PC-9 (cell line): Measurements from ENCODE around the gene HIVEP2. TPM values are rescaled to one million over a fixed set of nuclear protein-coding genes. Genes with fewer than 3 reads are reported as not detected.

Experiments
- BruUV-seq: library from RNA; stranded (reverse); fragments of 400-500 nt; replicated peaks from 2 replicates; lab custom pipeline; 2021; lab: Mats Ljungman, UMichigan
- CTCF ChIA-PET: fragments of 300-600 bp; sonication (Branson Sonifier 250); formaldehyde crosslinking; loops from one replicate; lab custom pipeline; 2022; ENCODE audit warnings: antibody characterized with exemption; lab: Charles Lee
- POLR2A ChIA-PET: fragments of 300-600 bp; sonication (Branson Sonifier 250); formaldehyde crosslinking; loops from one replicate; lab custom pipeline; 2022; ENCODE audit warnings: antibody characterized with exemption; ENCODE audit not compliant: unreplicated experiment; lab: Charles Lee
- DNase-seq, 2 experiments: peaks; one replicate each; pipeline versions ENCODE4 v3.0.0 to v3.0.0-alpha.2; 2015 to 2022; ENCODE audit warnings: mixed read lengths in 1 of 2
- H2AFZ ChIP-seq: fragments of 200-600 bp; sonication (generic); 2 replicates; pipeline ENCODE4 v1.8.1; 2017; ENCODE audit warnings: antibody characterized with exemption
- H3F3A ChIP-seq: fragments of 200-600 bp; sonication (generic); 2 replicates; pipeline ENCODE4 v1.8.1; 2017; ENCODE audit warnings: antibody characterized with exemption, mild to moderate bottlenecking, low read depth; ENCODE audit not compliant: insufficient read depth
- H3K27ac ChIP-seq: fragments of 200-600 bp; sonication (generic); 2 replicates; pipeline ENCODE4 v1.6.1; 2016; ENCODE audit warnings: mixed run types
- H3K27me3 ChIP-seq: fragments of 200-600 bp; sonication (generic); 2 replicates; pipeline ENCODE4 v1.6.1; 2016; ENCODE audit warnings: low read depth, mixed run types; ENCODE audit not compliant: insufficient read depth
- H3K36me3 ChIP-seq: fragments of 200-600 bp; sonication (generic); 2 replicates; pipeline ENCODE4 v1.6.1; 2016; ENCODE audit warnings: low read depth, mixed run types
- H3K4me1 ChIP-seq: fragments of 200-600 bp; sonication (generic); replicated peaks from 2 replicates; pipeline ENCODE4 v1.6.1; 2016; ENCODE audit warnings: mixed run types; ENCODE audit not compliant: insufficient read depth
- H3K4me2 ChIP-seq: fragments of 200-600 bp; sonication (generic); 2 replicates; pipeline ENCODE4 v1.6.1; 2017; ENCODE audit warnings: mixed run types
- H3K4me3 ChIP-seq: fragments of 200-600 bp; sonication (generic); 2 replicates; pipeline ENCODE4 v1.6.1; 2016; ENCODE audit warnings: mixed run types
- H3K79me2 ChIP-seq: fragments of 200-600 bp; sonication (generic); 2 replicates; pipeline ENCODE4 v1.6.1; 2017; ENCODE audit warnings: low read depth, mixed run types
- H3K9me2 ChIP-seq: fragments of 200-600 bp; sonication (generic); 2 replicates; pipeline ENCODE4 v1.8.1; 2017; ENCODE audit warnings: mild to moderate bottlenecking; ENCODE audit not compliant: insufficient read depth
- H3K9me3 ChIP-seq: fragments of 200-600 bp; sonication (generic); 2 replicates; pipeline ENCODE4 v1.8.1; 2016; ENCODE audit warnings: low read depth; ENCODE audit not compliant: insufficient read depth
- H4K20me1 ChIP-seq: fragments of 200-600 bp; sonication (generic); 2 replicates; pipeline ENCODE4 v1.8.1; 2017; ENCODE audit not compliant: insufficient read depth
- EZH2 ChIP-seq: fragments of 200-600 bp; sonication (generic); IDR thresholded peaks from 2 replicates; pipeline ENCODE4 v1.8.0; 2017; ENCODE audit warnings: antibody characterized with exemption, low read depth
- intact Hi-C: fragments of 100-400 bp; cut with micrococcal nuclease; formaldehyde crosslinking; loops from one replicate; pipeline ENCODE4 v1.10.0; 2022; ENCODE audit not compliant: unreplicated experiment
- total RNA-seq: library from RNA; stranded (reverse); gene quantifications from 2 replicates; pipeline ENCODE4 v1.2.3, GENCODE V29; 2021
- TF ChIP-seq, protein P1 (sequence below): fragments of 200-600 bp; sonication (generic); conservative IDR thresholded peaks from 2 replicates; pipeline ENCODE4 v1.6.1; 2017; ENCODE audit warnings: mixed run types, antibody characterized with exemption, mild to moderate bottlenecking, moderate library complexity

HIVEP2 gene
- total RNA-seq, 1 experiment from 2014 or later, result 10.3 TPM

DNA sequence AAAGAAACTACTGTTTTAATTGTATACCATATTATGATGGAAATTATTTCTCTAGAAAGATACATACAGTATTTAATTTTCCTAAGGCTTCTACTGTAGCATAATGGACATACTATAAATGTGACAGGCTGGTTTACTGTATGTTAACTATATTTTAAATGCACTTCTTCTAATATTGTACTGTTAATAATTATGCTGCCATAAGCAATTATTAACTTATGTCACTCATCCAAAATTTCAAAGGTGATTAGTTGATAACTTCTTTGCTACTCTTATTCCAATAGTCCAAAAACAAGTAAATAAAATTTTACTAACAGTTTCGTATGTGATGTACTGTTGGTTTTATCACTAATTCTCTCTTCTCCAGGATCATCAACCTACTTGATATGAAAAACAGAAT is 28.1 kb downstream of the HIVEP2 start:
- no peak for DNase-seq
- intact Hi-C loops, result no loop called here
- ChIA-PET CTCF (no interaction called here), POLR2A (no interaction called here)
- Histone ChIP-seq H3K4me2 (no peak overlapping the region), H4K20me1 (no peaks in the 10 kb centered on the region), H3K36me3 (no peaks in the 10 kb centered on the region), H3F3A (no peaks in the 10 kb centered on the region), H3K9me3 (no peaks in the 10 kb centered on the region), H3K27ac (no peak overlapping the region), H3K4me3 (no peak overlapping the region), H3K9me2 (no peaks in the 10 kb centered on the region), H3K4me1 (no peaks in the 10 kb centered on the region), H3K79me2 (no peaks in the 10 kb centered on the region), H3K27me3 (no peaks in the 10 kb centered on the region), H2AFZ (no peak overlapping the region)
- no TSS peak for BruUV-seq
- TF ChIP-seq, protein P1, sequence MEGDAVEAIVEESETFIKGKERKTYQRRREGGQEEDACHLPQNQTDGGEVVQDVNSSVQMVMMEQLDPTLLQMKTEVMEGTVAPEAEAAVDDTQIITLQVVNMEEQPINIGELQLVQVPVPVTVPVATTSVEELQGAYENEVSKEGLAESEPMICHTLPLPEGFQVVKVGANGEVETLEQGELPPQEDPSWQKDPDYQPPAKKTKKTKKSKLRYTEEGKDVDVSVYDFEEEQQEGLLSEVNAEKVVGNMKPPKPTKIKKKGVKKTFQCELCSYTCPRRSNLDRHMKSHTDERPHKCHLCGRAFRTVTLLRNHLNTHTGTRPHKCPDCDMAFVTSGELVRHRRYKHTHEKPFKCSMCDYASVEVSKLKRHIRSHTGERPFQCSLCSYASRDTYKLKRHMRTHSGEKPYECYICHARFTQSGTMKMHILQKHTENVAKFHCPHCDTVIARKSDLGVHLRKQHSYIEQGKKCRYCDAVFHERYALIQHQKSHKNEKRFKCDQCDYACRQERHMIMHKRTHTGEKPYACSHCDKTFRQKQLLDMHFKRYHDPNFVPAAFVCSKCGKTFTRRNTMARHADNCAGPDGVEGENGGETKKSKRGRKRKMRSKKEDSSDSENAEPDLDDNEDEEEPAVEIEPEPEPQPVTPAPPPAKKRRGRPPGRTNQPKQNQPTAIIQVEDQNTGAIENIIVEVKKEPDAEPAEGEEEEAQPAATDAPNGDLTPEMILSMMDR, result no peak
- TF ChIP-seq EZH2, result no peak

GRCh38 chr6:142914937-142915697 is 29.9 kb downstream of the HIVEP2 start:
- ChIA-PET POLR2A (no interaction called here), CTCF (no interaction called here)
- no peaks in the 10 kb centered on the region for H3K9me2 ChIP-seq
- H3K27ac ChIP-seq, result no peak overlapping the region
- DNase-seq, result no peak
- H3K79me2 ChIP-seq, result no peaks in the 10 kb centered on the region
- no peak overlapping the region for H3K4me3 ChIP-seq
- TF ChIP-seq, protein P1, result no peak
- no peak for TF ChIP-seq EZH2
- H3F3A ChIP-seq, result no peaks in the 10 kb centered on the region
- BruUV-seq, result no TSS peak
- no peak overlapping the region for H3K4me2 ChIP-seq
- H4K20me1 ChIP-seq, result no peaks in the 10 kb centered on the region
- no peak overlapping the region for H2AFZ ChIP-seq
- H3K9me3 ChIP-seq, result no peaks in the 10 kb centered on the region
- H3K27me3 ChIP-seq, result no peaks in the 10 kb centered on the region
- H3K4me1 ChIP-seq, result no peaks in the 10 kb centered on the region
- H3K36me3 ChIP-seq, result no peaks in the 10 kb centered on the region
- intact Hi-C loops, result no loop called here

DNA sequence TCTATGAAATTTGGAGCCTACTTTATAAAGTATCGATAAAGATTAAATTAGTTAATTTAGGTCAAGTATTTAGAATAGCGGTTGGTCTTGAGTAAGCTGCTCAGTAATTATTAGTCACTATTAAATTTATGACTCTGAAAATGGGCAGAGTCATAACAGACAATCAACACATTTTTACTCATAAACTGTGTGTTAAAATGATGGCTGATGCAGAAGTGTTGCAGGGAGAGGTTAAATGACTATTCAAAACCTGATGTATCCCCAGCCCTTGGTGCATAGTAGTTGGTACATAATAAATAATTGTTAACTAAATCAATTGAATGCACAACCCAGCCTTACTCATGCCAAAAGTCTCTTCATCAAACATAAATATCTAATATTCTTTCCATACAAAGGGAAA is 30.6 kb downstream of the HIVEP2 start:
- CTCF ChIA-PET, result no interaction called here
- POLR2A ChIA-PET, result no interaction called here
- no peak for DNase-seq
- H3F3A ChIP-seq, result no peaks in the 10 kb centered on the region
- H3K79me2 ChIP-seq, result peaks cover 6% of the 10 kb centered on the region; the same call in 1 of the 2 replicates
- H3K4me1 ChIP-seq, result no peaks in the 10 kb centered on the region
- no peak overlapping the region for H3K4me2 ChIP-seq
- H3K4me3 ChIP-seq, result no peak overlapping the region
- H3K27ac ChIP-seq, result no peak overlapping the region
- no peaks in the 10 kb centered on the region for H3K9me3 ChIP-seq
- no peaks in the 10 kb centered on the region for H3K27me3 ChIP-seq
- no peaks in the 10 kb centered on the region for H3K9me2 ChIP-seq
- H2AFZ ChIP-seq, result no peak overlapping the region
- intact Hi-C loops, result no loop called here
- TF ChIP-seq, protein P1, result no peak
- TF ChIP-seq EZH2, result no peak
- no TSS peak for BruUV-seq
- no peaks in the 10 kb centered on the region for H3K36me3 ChIP-seq
- H4K20me1 ChIP-seq, result no peaks in the 10 kb centered on the region
